ENCODE results near the gene IQCE.

The IQCE gene

DNA sequence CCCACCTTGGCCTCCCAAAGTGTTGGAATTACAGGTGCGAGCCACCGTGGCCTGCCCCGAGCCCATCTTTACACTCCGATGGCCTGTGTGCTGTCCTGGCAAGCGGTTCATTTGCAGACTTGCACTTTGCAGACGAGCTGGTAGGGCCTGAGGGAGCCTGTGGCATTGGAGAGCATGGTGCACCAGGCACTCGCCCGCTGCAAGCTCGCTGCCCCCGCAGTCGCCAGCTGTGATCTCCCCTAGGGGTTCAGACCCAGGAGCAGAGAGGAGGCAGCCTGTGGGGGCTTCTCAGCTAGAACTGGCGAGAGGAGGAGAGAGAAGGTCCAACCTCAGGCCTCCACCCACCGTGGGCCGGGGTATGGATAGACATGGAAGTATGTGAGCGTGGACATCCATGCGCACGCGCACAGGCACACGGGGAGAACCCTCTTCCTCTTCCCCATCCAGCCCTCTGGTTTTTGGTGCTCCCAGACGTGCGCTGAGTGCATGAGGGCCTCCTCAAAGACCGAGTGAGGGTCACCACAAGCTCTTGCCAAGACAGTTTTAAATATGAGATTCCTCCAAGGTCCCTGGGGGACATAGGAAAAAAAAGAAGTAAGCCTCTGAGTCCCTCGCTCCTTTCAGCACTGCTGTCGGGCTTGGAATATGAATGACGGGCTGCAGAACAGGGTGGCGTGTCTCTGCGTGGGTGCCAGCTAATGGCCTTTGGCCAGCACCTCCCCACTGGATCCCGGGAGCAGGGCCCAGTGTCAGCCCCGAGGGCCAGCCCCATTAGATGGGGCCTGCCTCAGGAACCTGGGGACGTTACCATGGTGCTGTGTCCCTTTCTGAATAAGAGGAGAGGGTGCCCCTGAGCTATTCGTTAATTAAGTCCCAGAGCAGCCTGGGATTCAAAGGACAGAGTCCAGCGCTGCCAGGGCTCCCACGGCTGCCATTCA, 57.9 kb downstream of the IQCE start:
- no peak overlapping the region for H3K27ac ChIP-seq
- no peaks in the 10 kb centered on the region for H3K36me3 ChIP-seq
- no peaks in the 10 kb centered on the region for H3K4me1 ChIP-seq (ENCODE audit: control insufficient read depth in 1 of 2, insufficient read depth in 1 of 2, low read depth in 1 of 2, low read length in 1 of 2)
- no peak overlapping the region for H3K4me3 ChIP-seq (ENCODE audit: low read depth in 1 of 2, low read length in 1 of 2)
- no peaks in the 10 kb centered on the region for H3K9me3 ChIP-seq
- TF ChIP-seq, protein P1, sequence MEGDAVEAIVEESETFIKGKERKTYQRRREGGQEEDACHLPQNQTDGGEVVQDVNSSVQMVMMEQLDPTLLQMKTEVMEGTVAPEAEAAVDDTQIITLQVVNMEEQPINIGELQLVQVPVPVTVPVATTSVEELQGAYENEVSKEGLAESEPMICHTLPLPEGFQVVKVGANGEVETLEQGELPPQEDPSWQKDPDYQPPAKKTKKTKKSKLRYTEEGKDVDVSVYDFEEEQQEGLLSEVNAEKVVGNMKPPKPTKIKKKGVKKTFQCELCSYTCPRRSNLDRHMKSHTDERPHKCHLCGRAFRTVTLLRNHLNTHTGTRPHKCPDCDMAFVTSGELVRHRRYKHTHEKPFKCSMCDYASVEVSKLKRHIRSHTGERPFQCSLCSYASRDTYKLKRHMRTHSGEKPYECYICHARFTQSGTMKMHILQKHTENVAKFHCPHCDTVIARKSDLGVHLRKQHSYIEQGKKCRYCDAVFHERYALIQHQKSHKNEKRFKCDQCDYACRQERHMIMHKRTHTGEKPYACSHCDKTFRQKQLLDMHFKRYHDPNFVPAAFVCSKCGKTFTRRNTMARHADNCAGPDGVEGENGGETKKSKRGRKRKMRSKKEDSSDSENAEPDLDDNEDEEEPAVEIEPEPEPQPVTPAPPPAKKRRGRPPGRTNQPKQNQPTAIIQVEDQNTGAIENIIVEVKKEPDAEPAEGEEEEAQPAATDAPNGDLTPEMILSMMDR (IDR thresholded peaks at IDR 0.05), result no peak
- peaks cover 5% of the 10 kb centered on the region for H3K27me3 ChIP-seq

DNA sequence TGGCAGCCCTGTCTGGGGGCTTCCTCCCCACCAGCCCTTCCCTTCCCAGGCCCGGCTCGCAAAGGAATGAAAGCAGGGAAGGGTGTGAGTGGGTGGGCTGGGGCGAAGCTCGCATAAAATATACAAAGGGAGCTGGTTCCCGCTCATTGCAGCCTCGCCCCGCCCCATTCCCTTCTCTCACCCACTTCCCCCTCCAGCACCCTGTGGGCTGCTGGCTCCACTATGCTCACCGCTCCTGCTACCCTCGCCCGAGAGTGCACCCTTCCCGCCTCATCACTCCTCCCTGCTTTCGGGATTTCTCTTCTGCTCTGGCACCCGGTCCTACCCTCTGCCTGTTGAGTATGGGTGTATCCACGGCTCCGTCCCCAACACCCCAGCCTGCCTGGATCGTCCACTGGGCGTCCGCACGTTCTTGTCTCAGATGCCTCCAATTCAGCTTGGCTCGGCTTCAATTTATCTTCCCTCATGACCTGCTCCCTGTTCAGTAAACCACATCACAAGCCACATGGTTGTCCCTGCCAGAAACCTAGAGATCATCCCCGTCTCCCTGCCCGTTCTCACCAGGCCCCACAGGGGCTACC, 58.6 kb downstream of the IQCE start:
- Histone ChIP-seq H3K27me3 (peaks cover 5% of the 10 kb centered on the region), H3K9me3 (no peaks in the 10 kb centered on the region), H3K36me3 (no peaks in the 10 kb centered on the region), H3K4me1 (ENCODE audit: control insufficient read depth in 1 of 2, insufficient read depth in 1 of 2, low read depth in 1 of 2, low read length in 1 of 2) (no peaks in the 10 kb centered on the region), H3K27ac (no peak overlapping the region), H3K4me3 (ENCODE audit: low read depth in 1 of 2, low read length in 1 of 2) (no peak overlapping the region)
- TF ChIP-seq, protein P1 (IDR thresholded peaks at IDR 0.05), result no peak

DNA sequence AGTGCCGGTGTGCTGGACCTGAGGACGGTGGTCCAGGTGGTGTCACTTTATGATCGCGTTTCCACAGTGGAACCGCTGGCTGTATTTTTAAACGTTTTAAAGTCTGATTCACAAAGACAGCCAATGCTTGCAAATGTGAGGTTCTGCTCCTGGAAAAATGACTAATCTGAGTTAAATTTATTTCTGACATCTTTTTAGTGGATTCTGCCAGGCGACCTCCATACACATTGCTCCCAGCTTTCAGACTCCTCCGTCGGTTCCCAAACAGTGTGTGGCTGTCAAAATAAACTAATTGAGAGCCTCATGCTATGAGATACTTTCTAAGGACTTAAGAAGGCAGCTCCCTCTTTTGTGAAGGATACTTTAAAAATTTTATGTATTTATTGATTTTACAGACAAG, 60.3 kb downstream of the IQCE start:
- H3K9me3 ChIP-seq, result no peaks in the 10 kb centered on the region
- H3K4me1 ChIP-seq (ENCODE audit: control insufficient read depth in 1 of 2, insufficient read depth in 1 of 2, low read depth in 1 of 2, low read length in 1 of 2), result peaks cover 11 to 15% of the 10 kb centered on the region in 2 experiments
- peaks cover 4% of the 10 kb centered on the region for H3K27me3 ChIP-seq
- no peak overlapping the region for H3K4me3 ChIP-seq (ENCODE audit: low read depth in 1 of 2, low read length in 1 of 2)
- TF ChIP-seq, protein P1 (IDR thresholded peaks at IDR 0.05), result no peak
- H3K36me3 ChIP-seq, result no peaks in the 10 kb centered on the region
- no peak overlapping the region for H3K27ac ChIP-seq

DNA sequence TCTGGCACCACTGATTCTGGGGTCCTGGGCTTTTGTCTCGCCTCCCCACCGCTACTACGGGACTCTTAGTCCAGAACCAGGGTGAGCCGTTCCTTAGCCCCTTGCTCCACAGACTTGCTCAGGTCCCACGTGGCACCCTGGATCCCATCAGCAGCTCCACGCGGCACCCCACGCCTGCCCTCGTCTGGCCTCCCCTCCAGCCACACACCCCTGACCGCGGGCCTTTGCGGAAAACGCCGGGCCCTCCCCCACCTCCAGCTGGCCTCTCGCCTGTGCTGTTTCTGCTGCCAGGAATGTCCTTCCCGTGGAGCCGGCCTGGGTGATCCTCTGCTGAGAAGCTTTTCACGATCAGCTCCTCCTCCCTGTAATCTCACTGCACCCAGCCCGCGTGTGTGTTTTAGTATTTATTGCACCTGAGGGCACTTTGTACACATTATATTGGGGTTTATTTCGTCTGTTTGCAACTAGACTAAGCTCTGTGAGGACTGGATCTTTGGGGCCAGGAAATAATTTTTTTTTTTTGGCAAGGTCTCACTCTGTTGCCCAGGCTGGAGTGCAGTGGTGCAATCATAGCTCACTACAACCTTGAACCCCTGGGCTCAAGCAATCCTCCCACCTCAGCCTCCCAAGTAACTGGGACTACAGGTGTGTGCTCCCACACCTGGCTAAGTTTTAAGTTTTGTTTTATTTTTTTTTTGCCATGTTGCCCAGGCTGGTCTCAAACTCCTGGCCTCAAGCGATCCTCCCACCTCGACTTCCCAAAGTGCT, 62.5 kb downstream of the IQCE start:
- TF ChIP-seq, protein P1 (IDR thresholded peaks at IDR 0.05), result no peak
- Histone ChIP-seq H3K36me3 (no peaks in the 10 kb centered on the region), H3K4me1 (ENCODE audit: control insufficient read depth in 1 of 2, insufficient read depth in 1 of 2, low read depth in 1 of 2, low read length in 1 of 2) (peaks cover 11 to 15% of the 10 kb centered on the region in 2 experiments), H3K27me3 (no peaks in the 10 kb centered on the region), H3K4me3 (ENCODE audit: low read depth in 1 of 2, low read length in 1 of 2) (no peak overlapping the region), H3K27ac (no peak overlapping the region), H3K9me3 (no peaks in the 10 kb centered on the region)

DNA sequence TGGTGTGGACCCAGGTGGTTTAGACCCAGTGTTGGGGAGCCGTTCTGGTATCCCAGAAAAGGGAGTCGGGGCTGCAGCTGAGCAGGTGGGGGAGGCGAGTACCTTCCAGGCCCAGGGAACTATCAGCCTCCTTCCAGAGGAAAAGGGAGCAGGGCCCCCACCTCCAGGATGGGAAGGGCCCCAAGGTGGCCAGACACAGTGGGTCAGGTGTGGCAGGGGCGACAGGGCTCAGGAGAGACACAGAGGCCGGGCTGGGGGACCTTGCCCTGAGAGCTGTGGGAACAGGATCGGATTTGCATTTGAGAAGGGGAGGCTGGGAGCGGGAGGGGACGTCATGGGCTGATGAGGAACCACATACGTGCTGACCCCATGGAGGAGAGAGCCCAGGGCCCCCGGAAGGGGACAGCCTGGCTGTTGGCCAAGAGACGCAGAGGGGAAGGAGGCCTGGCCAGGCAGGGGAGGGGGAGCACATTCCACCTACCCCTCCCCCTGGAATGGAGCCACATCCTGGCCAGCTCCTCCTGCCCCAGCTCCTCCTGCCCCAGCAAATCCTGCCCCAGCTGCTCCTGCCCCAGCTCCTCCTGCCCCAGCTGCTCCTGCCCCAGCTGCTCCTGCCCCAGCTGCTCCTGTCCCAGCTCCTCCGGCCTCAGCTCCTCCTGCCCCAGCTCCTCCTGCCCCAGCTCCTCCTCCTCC, 63.3 kb downstream of the IQCE start:
- peaks cover 11 to 15% of the 10 kb centered on the region in 2 experiments for H3K4me1 ChIP-seq (ENCODE audit: control insufficient read depth in 1 of 2, insufficient read depth in 1 of 2, low read depth in 1 of 2, low read length in 1 of 2)
- TF ChIP-seq, protein P1 (IDR thresholded peaks at IDR 0.05), result no peak
- H3K27ac ChIP-seq, result no peak overlapping the region
- H3K36me3 ChIP-seq, result no peaks in the 10 kb centered on the region
- H3K27me3 ChIP-seq, result no peaks in the 10 kb centered on the region
- no peaks in the 10 kb centered on the region for H3K9me3 ChIP-seq
- no peak overlapping the region for H3K4me3 ChIP-seq (ENCODE audit: low read depth in 1 of 2, low read length in 1 of 2)
